ENCODE data around the gene AFP. TPM values are rescaled to one million over a fixed set of nuclear protein-coding genes. Genes with fewer than 3 reads are reported as not detected.

The AFP gene
- total and polyA plus RNA-seq, 7 donors = not detected

DNA sequence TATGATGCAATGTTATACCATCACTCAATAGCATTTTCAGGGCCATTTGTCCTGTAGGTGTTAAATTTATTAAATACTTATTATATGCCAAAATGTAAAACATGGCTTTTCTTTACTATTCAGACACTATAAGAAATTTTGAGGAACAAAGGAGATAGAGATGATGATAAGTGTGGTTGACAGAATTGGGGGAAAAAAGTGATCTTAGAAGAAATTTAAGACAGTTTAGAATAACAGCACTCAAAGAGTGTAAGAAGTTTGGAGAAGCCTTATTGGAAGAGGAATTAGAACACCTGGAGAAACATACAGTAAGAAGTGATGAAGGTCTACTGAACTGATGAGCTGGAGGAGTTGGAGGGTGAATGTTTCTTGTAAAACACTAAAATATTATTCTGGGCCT, 12.8 kb upstream of the AFP start:
- no peak for DNase-seq
- H3K27me3 ChIP-seq = no peaks in the 10 kb centered on the region
- H3K4me3 ChIP-seq = no peak overlapping the region
- no peaks in the 10 kb centered on the region for H3K9me3 ChIP-seq
- intact Hi-C loops (cut with DNase I) = no loop called here
- no peak overlapping the region for H3K27ac ChIP-seq
- TF ChIP-seq, protein P1, sequence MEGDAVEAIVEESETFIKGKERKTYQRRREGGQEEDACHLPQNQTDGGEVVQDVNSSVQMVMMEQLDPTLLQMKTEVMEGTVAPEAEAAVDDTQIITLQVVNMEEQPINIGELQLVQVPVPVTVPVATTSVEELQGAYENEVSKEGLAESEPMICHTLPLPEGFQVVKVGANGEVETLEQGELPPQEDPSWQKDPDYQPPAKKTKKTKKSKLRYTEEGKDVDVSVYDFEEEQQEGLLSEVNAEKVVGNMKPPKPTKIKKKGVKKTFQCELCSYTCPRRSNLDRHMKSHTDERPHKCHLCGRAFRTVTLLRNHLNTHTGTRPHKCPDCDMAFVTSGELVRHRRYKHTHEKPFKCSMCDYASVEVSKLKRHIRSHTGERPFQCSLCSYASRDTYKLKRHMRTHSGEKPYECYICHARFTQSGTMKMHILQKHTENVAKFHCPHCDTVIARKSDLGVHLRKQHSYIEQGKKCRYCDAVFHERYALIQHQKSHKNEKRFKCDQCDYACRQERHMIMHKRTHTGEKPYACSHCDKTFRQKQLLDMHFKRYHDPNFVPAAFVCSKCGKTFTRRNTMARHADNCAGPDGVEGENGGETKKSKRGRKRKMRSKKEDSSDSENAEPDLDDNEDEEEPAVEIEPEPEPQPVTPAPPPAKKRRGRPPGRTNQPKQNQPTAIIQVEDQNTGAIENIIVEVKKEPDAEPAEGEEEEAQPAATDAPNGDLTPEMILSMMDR (IDR thresholded peaks at IDR 0.05) = no peak
- TF ChIP-seq POLR2A (IDR thresholded peaks at IDR 0.05) (no peak), POLR2AphosphoS5 (IDR thresholded peaks at IDR 0.05) (no peak), EP300 (IDR thresholded peaks at IDR 0.05) (no peak)
- H3K36me3 ChIP-seq = no peaks in the 10 kb centered on the region
- no peaks in the 10 kb centered on the region for H3K4me1 ChIP-seq

DNA sequence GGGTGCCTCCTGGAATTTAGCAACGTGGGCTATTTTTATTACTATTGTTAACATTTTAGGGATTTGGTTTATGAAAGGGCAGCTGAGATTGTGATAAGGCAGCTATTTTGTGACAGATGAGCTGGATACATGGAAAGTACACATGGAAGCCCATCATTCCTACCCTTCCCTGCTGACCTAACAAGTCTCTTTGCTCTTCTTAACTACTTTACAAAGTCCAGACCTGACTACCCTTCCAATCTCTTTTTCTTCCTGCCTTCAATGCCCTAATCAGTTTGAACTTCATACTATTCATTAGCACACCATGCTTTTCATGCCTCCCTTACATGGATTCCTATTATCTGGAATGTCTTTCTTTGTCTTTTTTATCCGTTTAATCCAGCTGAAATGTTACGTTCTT, 9.4 kb upstream of the AFP start:
- no peaks in the 10 kb centered on the region for H3K27me3 ChIP-seq
- no peaks in the 10 kb centered on the region for H3K9me3 ChIP-seq
- DNase-seq = no peak
- 69 to 80% methylated on average over 3 of the region's 3 CpGs for WGBS, 2 donors
- H3K4me3 ChIP-seq = no peak overlapping the region
- no peaks in the 10 kb centered on the region for H3K36me3 ChIP-seq
- H3K4me1 ChIP-seq = no peaks in the 10 kb centered on the region
- no peak overlapping the region for H3K27ac ChIP-seq
- TF ChIP-seq EP300 (IDR thresholded peaks at IDR 0.05) (no peak), POLR2AphosphoS5 (IDR thresholded peaks at IDR 0.05) (no peak), POLR2A (IDR thresholded peaks at IDR 0.05) (no peak)
- TF ChIP-seq, protein P1 (IDR thresholded peaks at IDR 0.05) = no peak
- intact Hi-C loops (cut with DNase I) = no loop called here

DNA sequence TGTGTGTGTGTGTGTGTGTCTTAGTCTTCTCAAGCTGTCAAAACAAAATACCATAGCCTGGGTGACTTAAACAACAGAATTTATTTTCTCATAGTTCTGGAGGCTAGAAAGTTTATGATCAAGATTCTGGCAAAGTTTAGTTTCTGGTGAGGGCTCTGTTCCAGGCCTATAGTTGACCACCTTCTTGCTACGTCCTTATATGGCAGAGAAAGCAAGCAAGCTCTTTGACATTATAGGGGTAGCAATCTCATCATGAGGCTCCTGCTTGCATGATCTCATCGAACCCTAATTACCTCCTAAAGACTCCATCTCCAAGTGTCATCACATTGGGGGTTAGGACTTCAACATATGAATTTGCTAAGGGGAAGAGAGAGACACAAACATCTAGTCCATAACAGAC, 6.9 kb upstream of the AFP start:
- Histone ChIP-seq H3K9me3 (no peaks in the 10 kb centered on the region), H3K36me3 (no peaks in the 10 kb centered on the region), H3K27ac (no peak overlapping the region), H3K4me1 (no peaks in the 10 kb centered on the region), H3K27me3 (no peaks in the 10 kb centered on the region), H3K4me3 (no peak overlapping the region)
- TF ChIP-seq, protein P1 (IDR thresholded peaks at IDR 0.05) = no peak
- TF ChIP-seq POLR2AphosphoS5 (IDR thresholded peaks at IDR 0.05) (no peak), EP300 (IDR thresholded peaks at IDR 0.05) (no peak), POLR2A (IDR thresholded peaks at IDR 0.05) (no peak)
- no peak for DNase-seq
- WGBS, 2 donors = 77 to 84% methylated on average over 2 of the region's 2 CpGs
- intact Hi-C loops (cut with DNase I) = no loop called here

DNA sequence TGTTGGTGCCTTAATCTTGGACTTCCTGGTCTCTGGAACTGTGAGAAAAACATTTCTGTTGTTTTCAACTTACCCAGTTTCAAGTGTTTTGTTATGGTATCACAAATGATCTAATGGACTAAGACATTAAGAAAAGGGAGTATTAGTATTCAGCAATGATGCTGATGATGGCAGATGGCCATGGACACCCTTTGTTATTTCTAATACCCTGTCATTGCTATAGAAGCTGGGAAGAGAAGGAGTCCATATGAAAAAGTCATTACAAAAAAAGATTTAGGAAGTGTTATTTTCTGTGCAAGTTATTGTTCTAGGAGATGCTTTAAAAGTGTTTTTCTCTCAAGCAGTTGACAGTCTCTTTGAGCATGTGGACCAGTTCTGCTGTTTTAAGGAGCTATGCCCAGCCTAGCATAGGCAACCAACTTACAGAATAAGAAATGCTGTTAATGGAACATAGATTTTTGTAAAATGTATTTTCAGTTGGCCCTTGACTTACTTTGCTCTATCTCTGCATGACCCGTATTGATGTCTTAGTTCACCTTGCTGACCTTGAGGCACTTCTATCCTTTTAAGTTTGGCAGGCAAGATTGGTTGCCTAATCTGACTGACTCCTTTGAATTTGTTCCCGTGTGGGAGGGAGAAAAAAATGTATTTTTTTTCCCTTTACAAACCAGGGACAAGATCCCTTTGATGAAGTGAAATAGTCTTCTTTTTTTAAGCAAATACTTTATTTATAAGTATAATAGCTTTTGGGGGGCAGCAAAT, 6.0 kb upstream of the AFP start:
- no peaks in the 10 kb centered on the region for H3K4me1 ChIP-seq
- no peaks in the 10 kb centered on the region for H3K36me3 ChIP-seq
- H3K27me3 ChIP-seq = no peaks in the 10 kb centered on the region
- TF ChIP-seq, protein P1 (IDR thresholded peaks at IDR 0.05) = no peak
- TF ChIP-seq POLR2A (IDR thresholded peaks at IDR 0.05) (no peak), EP300 (IDR thresholded peaks at IDR 0.05) (no peak), POLR2AphosphoS5 (IDR thresholded peaks at IDR 0.05) (no peak)
- H3K27ac ChIP-seq = no peak overlapping the region
- no peak overlapping the region for H3K4me3 ChIP-seq
- 86 to 89% methylated on average over 2 of the region's 2 CpGs for WGBS, 2 donors
- no peak for DNase-seq
- intact Hi-C loops (cut with DNase I) = no loop called here
- no peaks in the 10 kb centered on the region for H3K9me3 ChIP-seq

DNA sequence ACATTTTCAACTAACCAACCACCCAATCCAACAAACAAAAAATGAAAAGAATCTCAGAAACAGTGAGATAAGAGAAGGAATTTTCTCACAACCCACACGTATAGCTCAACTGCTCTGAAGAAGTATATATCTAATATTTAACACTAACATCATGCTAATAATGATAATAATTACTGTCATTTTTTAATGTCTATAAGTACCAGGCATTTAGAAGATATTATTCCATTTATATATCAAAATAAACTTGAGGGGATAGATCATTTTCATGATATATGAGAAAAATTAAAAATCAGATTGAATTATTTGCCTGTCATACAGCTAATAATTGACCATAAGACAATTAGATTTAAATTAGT, 4.2 kb upstream of the AFP start:
- H3K27me3 ChIP-seq = no peaks in the 10 kb centered on the region
- no peaks in the 10 kb centered on the region for H3K9me3 ChIP-seq
- H3K4me1 ChIP-seq = no peaks in the 10 kb centered on the region
- intact Hi-C loops (cut with DNase I) = no loop called here
- H3K36me3 ChIP-seq = no peaks in the 10 kb centered on the region
- 73 to 78% methylated on average over 1 of the region's 1 CpG for WGBS, 2 donors
- no peak for TF ChIP-seq EP300 (IDR thresholded peaks at IDR 0.05)
- TF ChIP-seq POLR2A (IDR thresholded peaks at IDR 0.05) = no peak
- no peak for TF ChIP-seq POLR2AphosphoS5 (IDR thresholded peaks at IDR 0.05)
- TF ChIP-seq, protein P1 (IDR thresholded peaks at IDR 0.05) = no peak
- no peak for DNase-seq
- no peak overlapping the region for H3K27ac ChIP-seq
- no peak overlapping the region for H3K4me3 ChIP-seq
